WTC11 (cell line): ENCODE measurements around the gene RAD54L2. TPM values are rescaled to one million over a fixed set of nuclear protein-coding genes. Genes with fewer than 3 reads are reported as not detected.

Experiments
- ATAC-seq: fragments of 200-7000 bp; cut with Tn5 transposase; 2 replicates; pipeline ENCODE4 v1.10.0; 2021; ENCODE audit warnings: mild to moderate bottlenecking, moderate library complexity
- CTCF ChIA-PET: fragments of 300-600 bp; sonication (Branson Sonifier 250); formaldehyde crosslinking; loops from one replicate; lab custom pipeline; 2021; ENCODE audit warnings: antibody characterized with exemption; lab: Charles Lee
- POLR2A ChIA-PET: fragments of 350-600 bp; sonication (Branson Sonifier 250); formaldehyde crosslinking; loops from one replicate; lab custom pipeline; 2021; ENCODE audit warnings: antibody characterized with exemption; lab: Charles Lee
- DNase-seq: peaks from one replicate; pipeline ENCODE4 v3.0.0; 2021; ENCODE audit warnings: low spot score
- H3K27ac Mint-ChIP-seq: 2 replicates; pipeline ENCODE4 v1.8.0; 2021; ENCODE audit warnings: mixed read lengths
- H3K27me3 Mint-ChIP-seq: 2 replicates; pipeline ENCODE4 v1.8.0; 2021; ENCODE audit warnings: low read depth, mild to moderate bottlenecking, moderate library complexity, mixed read lengths
- H3K36me3 Mint-ChIP-seq: 2 replicates; pipeline ENCODE4 v1.8.0; 2021; ENCODE audit warnings: mixed read lengths
- H3K4me1 Mint-ChIP-seq: 2 replicates; pipeline ENCODE4 v1.8.0; 2022; ENCODE audit warnings: mixed read lengths
- H3K4me3 Mint-ChIP-seq: 2 replicates; pipeline ENCODE4 v1.8.0; 2021; ENCODE audit warnings: mild to moderate bottlenecking, moderate library complexity, mixed read lengths
- H3K9me3 Mint-ChIP-seq: 2 replicates; pipeline ENCODE4 v1.8.0; 2021; ENCODE audit warnings: mixed read lengths
- ATF1 ChIP-seq: sonication (generic); formaldehyde crosslinking; IDR thresholded peaks from 2 replicates; pipeline ENCODE4 v1.8.1; 2023; ENCODE audit warnings: mild to moderate bottlenecking, moderate library complexity, missing genetic modification reagents
- ATF2 ChIP-seq: sonication (generic); formaldehyde crosslinking; IDR thresholded peaks from 2 replicates; pipeline ENCODE4 v1.8.1; 2022; ENCODE audit warnings: low read depth, missing genetic modification reagents, borderline replicate concordance
- ATF3 ChIP-seq: sonication (generic); formaldehyde crosslinking; conservative IDR thresholded peaks from 2 replicates; pipeline ENCODE4 v1.8.1; 2022; ENCODE audit warnings: mild to moderate bottlenecking, missing genetic modification reagents
- CBFB ChIP-seq: sonication (generic); formaldehyde crosslinking; IDR thresholded peaks from 2 replicates; pipeline ENCODE4 v1.8.1; 2022; ENCODE audit warnings: mild to moderate bottlenecking, low read depth, missing genetic modification reagents
- E2F1 ChIP-seq: sonication (generic); formaldehyde crosslinking; IDR thresholded peaks from 2 replicates; pipeline ENCODE4 v1.8.0; 2022; ENCODE audit warnings: mild to moderate bottlenecking, missing genetic modification reagents
- EMX1 ChIP-seq: fragments of 250-450 bp; sonication (Bioruptor Pico); IDR thresholded peaks from 2 replicates; pipeline ENCODE4 v1.8.0; 2021; ENCODE audit warnings: mild to moderate bottlenecking
- ETV6 ChIP-seq: sonication (generic); formaldehyde crosslinking; IDR thresholded peaks from 2 replicates; pipeline ENCODE4 v1.8.1; 2022; ENCODE audit warnings: mild to moderate bottlenecking, missing genetic modification reagents
- GABPB1 ChIP-seq: sonication (generic); formaldehyde crosslinking; IDR thresholded peaks from 2 replicates; pipeline ENCODE4 v1.8.1; 2023; ENCODE audit warnings: mild to moderate bottlenecking, missing genetic modification reagents
- GTF2I ChIP-seq: fragments of 250-450 bp; sonication (Bioruptor Pico); conservative IDR thresholded peaks from 2 replicates; pipeline ENCODE4 v1.4.0; 2021; ENCODE audit warnings: mild to moderate bottlenecking
- IRF2 ChIP-seq: sonication (generic); formaldehyde crosslinking; IDR thresholded peaks from 2 replicates; pipeline ENCODE4 v1.8.0; 2022; ENCODE audit warnings: low read depth, missing genetic modification reagents, borderline replicate concordance
- JUN ChIP-seq: sonication (generic); formaldehyde crosslinking; IDR thresholded peaks from 2 replicates; pipeline ENCODE4 v1.8.0; 2023; ENCODE audit warnings: mild to moderate bottlenecking, missing genetic modification reagents
- MXD4 ChIP-seq: fragments of 250-450 bp; sonication (Bioruptor Pico); IDR thresholded peaks from 2 replicates; pipeline ENCODE4 v1.8.0; 2021; ENCODE audit warnings: mild to moderate bottlenecking, moderate library complexity, borderline replicate concordance
- MYBL2 ChIP-seq: sonication (generic); formaldehyde crosslinking; IDR thresholded peaks from 2 replicates; pipeline ENCODE4 v1.8.1; 2023; ENCODE audit warnings: mild to moderate bottlenecking, moderate library complexity, missing genetic modification reagents
- NR3C1 ChIP-seq: sonication (generic); formaldehyde crosslinking; conservative IDR thresholded peaks from 2 replicates; pipeline ENCODE4 v1.8.1; 2023; ENCODE audit warnings: low read depth, mild to moderate bottlenecking, missing genetic modification reagents
- OVOL2 ChIP-seq: fragments of 250-450 bp; sonication (Bioruptor Pico); IDR thresholded peaks from 2 replicates; pipeline ENCODE4 v1.9.0; 2021; ENCODE audit warnings: mild to moderate bottlenecking, borderline replicate concordance
- PRDM15 ChIP-seq: sonication (generic); formaldehyde crosslinking; IDR thresholded peaks from 2 replicates; pipeline ENCODE4 v1.8.0; 2022; ENCODE audit warnings: missing genetic modification reagents
- PREB ChIP-seq: sonication (generic); formaldehyde crosslinking; IDR thresholded peaks from 2 replicates; pipeline ENCODE4 v1.8.1; 2022; ENCODE audit warnings: mild to moderate bottlenecking, missing genetic modification reagents, moderate library complexity, borderline replicate concordance
- SMAD3 ChIP-seq: sonication (generic); formaldehyde crosslinking; IDR thresholded peaks from 2 replicates; pipeline ENCODE4 v1.8.0; 2022; ENCODE audit warnings: missing genetic modification reagents, mild to moderate bottlenecking, borderline replicate concordance
- SMAD4 ChIP-seq: sonication (generic); formaldehyde crosslinking; IDR thresholded peaks from 2 replicates; pipeline ENCODE4 v1.8.0; 2022; ENCODE audit warnings: mild to moderate bottlenecking, missing genetic modification reagents
- SP1 ChIP-seq: sonication (generic); formaldehyde crosslinking; conservative IDR thresholded peaks from 2 replicates; pipeline ENCODE4 v1.8.1; 2022; ENCODE audit warnings: missing genetic modification reagents
- TP53 ChIP-seq: sonication (generic); formaldehyde crosslinking; IDR thresholded peaks from 2 replicates; pipeline ENCODE4 v1.8.1; 2023; ENCODE audit warnings: mild to moderate bottlenecking, missing genetic modification reagents
- USF2 ChIP-seq: sonication (generic); formaldehyde crosslinking; IDR thresholded peaks from 2 replicates; pipeline ENCODE4 v1.8.1; 2023; ENCODE audit warnings: mild to moderate bottlenecking, missing genetic modification reagents, moderate library complexity
- ZMAT4 ChIP-seq: fragments of 250-450 bp; sonication (Bioruptor Pico); IDR thresholded peaks from 2 replicates; pipeline ENCODE4 v1.9.0; 2021; ENCODE audit warnings: mild to moderate bottlenecking
- ZNF138 ChIP-seq: sonication (generic); formaldehyde crosslinking; conservative IDR thresholded peaks from 2 replicates; pipeline ENCODE4 v1.8.1; 2022; ENCODE audit warnings: mild to moderate bottlenecking, moderate library complexity, missing genetic modification reagents
- ZNF232 ChIP-seq: sonication (generic); formaldehyde crosslinking; IDR thresholded peaks from 2 replicates; pipeline ENCODE4 v1.8.0; 2022; ENCODE audit warnings: mild to moderate bottlenecking, missing genetic modification reagents
- ZNF317 ChIP-seq: sonication (generic); formaldehyde crosslinking; IDR thresholded peaks from 2 replicates; pipeline ENCODE4 v1.8.1; 2023; ENCODE audit warnings: low read depth, mild to moderate bottlenecking, moderate library complexity, missing genetic modification reagents, borderline replicate concordance
- ZNF416 ChIP-seq: fragments of 250-450 bp; sonication (Bioruptor Pico); IDR thresholded peaks from 2 replicates; pipeline ENCODE4 v1.9.0; 2021; ENCODE audit warnings: mild to moderate bottlenecking, inconsistent platforms
- total RNA-seq: library from RNA; stranded (reverse); gene quantifications from 3 replicates; pipeline ENCODE4 v1.2.3, GENCODE V29; 2021

Gene RAD54L2
- total RNA-seq, 1 experiment from 2014 or later: 29.5 TPM

- DNase-seq (no peak), ATAC-seq (no peak)
- CTCF ChIA-PET: interaction anchor here (1.1 kb wide), 1 partner anchor 125 kb away, joined by 3 read pairs; no protein-coding TSS in a partner anchor
- POLR2A ChIA-PET: no interaction called here
- peaks cover 3% of the 10 kb centered on the region; the same call in 1 of the 2 replicates for H3K4me1 Mint-ChIP-seq
- TF ChIP-seq ZMAT4 (CRISPR knock-in tag) (no peak), ATF2 (CRISPR knock-in tag) (no peak), USF2 (no peak), OVOL2 (CRISPR knock-in tag) (no peak), SP1 (no peak), PRDM15 (CRISPR knock-in tag) (no peak), ZNF232 (CRISPR knock-in tag) (no peak), TP53 (CRISPR knock-in tag) (no peak), IRF2 (CRISPR knock-in tag) (no peak), ZNF416 (CRISPR knock-in tag) (no peak), NR3C1 (no peak), ETV6 (CRISPR knock-in tag) (no peak), ATF1 (CRISPR knock-in tag) (no peak)
- H3K27ac Mint-ChIP-seq: no peak overlapping the region
- no peaks in the 10 kb centered on the region for H3K9me3 Mint-ChIP-seq
- H3K4me3 Mint-ChIP-seq: no peak overlapping the region
- H3K27me3 Mint-ChIP-seq: no peaks in the 10 kb centered on the region
- 0 out of 2 replicates have a peak, but pooled peaks cover 4% of the 10 kb centered on the region for H3K36me3 Mint-ChIP-seq
Observed at GRCh38 chr3:51557993-51558392, 19.5 kb downstream of the RAD54L2 start.

GRCh38 chr3:51559411-51559888, 20.9 kb downstream of the RAD54L2 start:
- ATAC-seq (no peak), DNase-seq (no peak)
- no peak overlapping the region for H3K27ac Mint-ChIP-seq
- POLR2A ChIA-PET: no interaction called here
- H3K9me3 Mint-ChIP-seq: no peaks in the 10 kb centered on the region
- TF ChIP-seq JUN (CRISPR knock-in tag) (no peak), PREB (CRISPR knock-in tag) (no peak), GABPB1 (no peak), MYBL2 (CRISPR knock-in tag) (no peak), ATF1 (CRISPR knock-in tag) (no peak), CBFB (CRISPR knock-in tag) (no peak), ZNF138 (CRISPR knock-in tag) (no peak), ZNF317 (no peak), E2F1 (CRISPR knock-in tag) (no peak), SMAD4 (CRISPR knock-in tag) (no peak), MXD4 (CRISPR knock-in tag) (no peak), SMAD3 (no peak), EMX1 (CRISPR knock-in tag) (no peak), SP1 (no peak), GTF2I (CRISPR knock-in tag) (no peak), ATF3 (CRISPR knock-in tag) (no peak), ZNF232 (CRISPR knock-in tag) (no peak)
- TF ChIP-seq, all 79 proteins: peak for 0
- peaks cover 16% of the 10 kb centered on the region for H3K4me1 Mint-ChIP-seq
- CTCF ChIA-PET: interaction anchor here (1.7 kb wide), 1 partner anchor 110 kb away, joined by 5 read pairs; no protein-coding TSS in a partner anchor
- H3K27me3 Mint-ChIP-seq: no peaks in the 10 kb centered on the region
- H3K36me3 Mint-ChIP-seq: no peaks in the 10 kb centered on the region
- no peak overlapping the region for H3K4me3 Mint-ChIP-seq
